Hypothalamus (tissue), 51 donors: ENCODE measurements around the gene POLR3A.
A peak's percentile ranks its signal among the peaks of the same experiment; 100 is the strongest.
"Not testable (repeated sequence)": the region's sequence is repeated elsewhere in the genome, so short reads cannot be mapped to it uniquely, and the experiment has no call there.

Experiments used
- DNase-seq, 51 donors: peaks; one replicate each; lab custom pipeline; 2025; lab: John Stamatoyannopoulos, UW

POLR3A gene

GRCh38 chr10:78029269-78030226, at the start of gene POLR3A:
POLR3A (minus strand) TSS chr10:78029515; CDS start chr10:78029407, 108 bp downstream.
- peak; percentile 49 to 95 (median 83) for DNase-seq

- no peak for DNase-seq
Measured at GRCh38 chr10:78078539-78079330, 49.4 kb upstream of the POLR3A start.

- not testable (repeated sequence) for DNase-seq
Measured at GRCh38 chr10:78075806-78076205, 46.5 kb upstream of the POLR3A start.

GRCh38 chr10:78072504-78072903, 43.2 kb upstream of the POLR3A start:
- DNase-seq = no peak

- DNase-seq = no peak
Measured at GRCh38 chr10:78071857-78072179, 42.5 kb upstream of the POLR3A start.

GRCh38 chr10:78071140-78071856, 42.0 kb upstream of the POLR3A start:
- peak in 1 of 51 donors; percentile 7 for DNase-seq

- no peak for DNase-seq
Measured at GRCh38 chr10:78070726-78071125, 41.4 kb upstream of the POLR3A start.

GRCh38 chr10:78070064-78070463, 40.7 kb upstream of the POLR3A start:
- not testable (repeated sequence) for DNase-seq

GRCh38 chr10:78069151-78069550, 39.8 kb upstream of the POLR3A start:
- DNase-seq = no peak

- no peak for DNase-seq
Measured at GRCh38 chr10:78066728-78067430, 37.6 kb upstream of the POLR3A start.

- DNase-seq = no peak
Measured at GRCh38 chr10:78066012-78066411, 36.7 kb upstream of the POLR3A start.

GRCh38 chr10:78065611-78066010, 36.3 kb upstream of the POLR3A start:
- DNase-seq = no peak

GRCh38 chr10:78064919-78065318, 35.6 kb upstream of the POLR3A start:
- DNase-seq = not testable (repeated sequence)

- DNase-seq = no peak
Measured at GRCh38 chr10:78063236-78063635, 33.9 kb upstream of the POLR3A start.

GRCh38 chr10:78062296-78062695, 33.0 kb upstream of the POLR3A start:
- DNase-seq = no peak

GRCh38 chr10:78059906-78060702, 30.8 kb upstream of the POLR3A start:
- no peak for DNase-seq

- no peak for DNase-seq
Measured at GRCh38 chr10:78058562-78058961, 29.2 kb upstream of the POLR3A start.

- no peak for DNase-seq
Measured at GRCh38 chr10:78053211-78053868, 24.0 kb upstream of the POLR3A start.

GRCh38 chr10:78049851-78050250, 20.5 kb upstream of the POLR3A start:
- DNase-seq = no peak
